Suprapubic skin (tissue), 3 donors: ENCODE results near the gene VSTM2A.

ENCODE experiments used
- POLR2A ChIP-seq, 2 donors: fragments of 450-650 bp; IDR thresholded peaks; one replicate each; pipeline ENCODE4 v1.6.1; 2017; ENCODE audit warnings: antibody characterized with exemption in 2 of 2, mild to moderate bottlenecking in 2 of 2, moderate library complexity in 2 of 2
- TF ChIP-seq, protein P1 (sequence below), 2 donors: fragments of 200-600 bp in 1 of 2; fragments of 450-650 bp in 1 of 2; sonication (generic) in 1 of 2; IDR thresholded peaks; one replicate each; pipeline ENCODE4 v1.5.1; 2016 to 2019; ENCODE audit warnings: antibody characterized with exemption in 2 of 2, mild to moderate bottlenecking in 1 of 2, moderate library complexity in 1 of 2

DNA sequence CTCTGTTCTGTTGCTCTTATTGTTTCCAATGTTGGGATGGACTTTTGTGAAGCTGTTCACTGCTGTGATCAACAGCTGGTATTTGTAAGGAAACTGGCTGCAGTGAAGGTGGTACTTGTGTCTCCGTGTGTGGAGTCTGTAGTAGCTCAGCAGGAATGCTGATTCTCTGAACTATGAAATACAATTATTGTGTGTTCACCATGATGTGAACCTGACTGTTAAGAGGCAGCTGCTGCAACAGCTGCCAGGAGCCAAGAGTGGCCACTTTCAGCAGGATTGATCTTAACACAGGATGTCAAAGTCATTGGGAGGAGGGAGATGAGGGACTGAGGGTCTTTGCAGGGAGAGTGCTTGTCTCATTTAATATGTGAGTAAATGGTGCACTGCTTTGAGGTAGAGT lies 13.9 kb downstream of the VSTM2A start:
- TF ChIP-seq, protein P1, sequence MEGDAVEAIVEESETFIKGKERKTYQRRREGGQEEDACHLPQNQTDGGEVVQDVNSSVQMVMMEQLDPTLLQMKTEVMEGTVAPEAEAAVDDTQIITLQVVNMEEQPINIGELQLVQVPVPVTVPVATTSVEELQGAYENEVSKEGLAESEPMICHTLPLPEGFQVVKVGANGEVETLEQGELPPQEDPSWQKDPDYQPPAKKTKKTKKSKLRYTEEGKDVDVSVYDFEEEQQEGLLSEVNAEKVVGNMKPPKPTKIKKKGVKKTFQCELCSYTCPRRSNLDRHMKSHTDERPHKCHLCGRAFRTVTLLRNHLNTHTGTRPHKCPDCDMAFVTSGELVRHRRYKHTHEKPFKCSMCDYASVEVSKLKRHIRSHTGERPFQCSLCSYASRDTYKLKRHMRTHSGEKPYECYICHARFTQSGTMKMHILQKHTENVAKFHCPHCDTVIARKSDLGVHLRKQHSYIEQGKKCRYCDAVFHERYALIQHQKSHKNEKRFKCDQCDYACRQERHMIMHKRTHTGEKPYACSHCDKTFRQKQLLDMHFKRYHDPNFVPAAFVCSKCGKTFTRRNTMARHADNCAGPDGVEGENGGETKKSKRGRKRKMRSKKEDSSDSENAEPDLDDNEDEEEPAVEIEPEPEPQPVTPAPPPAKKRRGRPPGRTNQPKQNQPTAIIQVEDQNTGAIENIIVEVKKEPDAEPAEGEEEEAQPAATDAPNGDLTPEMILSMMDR (IDR thresholded peaks at IDR 0.05) = no peak
- no peak for TF ChIP-seq POLR2A (IDR thresholded peaks at IDR 0.05)
